Skeletal muscle satellite cell (primary cell): ENCODE measurements around the gene PARVB.

Experiments used
- H3K27me3 ChIP-seq: 2 replicates; pipeline ENCODE4 v1.7.0; 2013; ENCODE audit warnings: low read length; ENCODE audit not compliant: control insufficient read depth, insufficient read depth
- H3K36me3 ChIP-seq: 2 replicates; pipeline ENCODE4 v1.7.0; 2013; ENCODE audit warnings: mild to moderate bottlenecking, control low read depth, low read length; ENCODE audit not compliant: insufficient read depth
- H3K4me1 ChIP-seq: 2 replicates; pipeline ENCODE4 v1.7.0; 2013; ENCODE audit warnings: low read length; ENCODE audit not compliant: control insufficient read depth, insufficient read depth
- H3K4me2 ChIP-seq: 2 replicates; pipeline ENCODE4 v1.7.0; 2013; ENCODE audit warnings: mild to moderate bottlenecking, low read length
- H3K4me3 ChIP-seq: 2 replicates; pipeline ENCODE4 v1.7.0; 2013; ENCODE audit warnings: low read length
- H3K9ac ChIP-seq: 2 replicates; pipeline ENCODE4 v1.7.0; 2013; ENCODE audit warnings: mild to moderate bottlenecking, low read depth, low read length, moderate library complexity
- H3K9me3 ChIP-seq: replicated peaks from 2 replicates; pipeline ENCODE4 v1.7.0; 2013; ENCODE audit warnings: mild to moderate bottlenecking, control low read depth, low read length

Gene PARVB

DNA sequence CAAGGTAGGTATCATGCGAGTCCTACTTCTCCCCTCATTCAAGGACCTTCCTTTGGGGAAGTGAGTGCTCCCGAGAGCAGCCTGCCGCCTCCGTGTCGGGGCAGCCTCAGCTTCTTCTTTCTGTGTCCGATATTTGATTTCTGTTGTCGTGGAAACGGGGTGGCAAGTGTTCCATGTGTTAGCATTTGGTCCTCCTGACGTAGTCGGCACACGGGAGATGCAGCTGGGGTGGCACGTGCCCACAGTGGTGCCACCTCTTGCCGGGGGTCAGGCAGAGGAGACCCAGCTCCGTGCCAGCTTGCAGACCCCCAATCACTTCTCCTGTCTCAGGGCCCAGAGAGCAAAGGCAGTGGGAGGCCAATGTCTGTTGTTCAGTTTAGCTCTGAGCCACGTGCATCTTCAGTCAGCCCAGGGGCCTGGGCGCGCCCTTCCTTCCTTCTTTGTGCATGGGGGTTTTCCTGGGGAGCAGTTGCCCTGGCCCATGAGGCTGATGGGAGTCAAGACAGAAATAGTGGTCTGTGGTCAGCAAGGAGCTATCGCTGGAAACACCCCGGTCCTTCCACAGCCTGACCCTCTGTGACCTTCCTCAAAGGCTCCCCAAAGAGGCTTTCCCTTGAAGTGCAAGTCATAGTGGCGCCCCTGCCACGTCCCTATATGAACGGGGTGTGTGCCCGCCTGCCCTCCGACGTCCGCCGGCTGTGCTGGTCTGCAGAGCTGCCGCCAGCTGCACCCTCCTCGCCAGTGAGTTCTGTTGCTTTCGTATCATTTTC, 44.5 kb downstream of the PARVB start:
- no peaks in the 10 kb centered on the region for H3K27me3 ChIP-seq
- H3K9me3 ChIP-seq: no peaks in the 10 kb centered on the region
- no peaks in the 10 kb centered on the region for H3K36me3 ChIP-seq
- no peak overlapping the region for H3K9ac ChIP-seq
- no peaks in the 10 kb centered on the region for H3K4me1 ChIP-seq
- H3K4me3 ChIP-seq: no peak overlapping the region
- H3K4me2 ChIP-seq: no peak overlapping the region

DNA sequence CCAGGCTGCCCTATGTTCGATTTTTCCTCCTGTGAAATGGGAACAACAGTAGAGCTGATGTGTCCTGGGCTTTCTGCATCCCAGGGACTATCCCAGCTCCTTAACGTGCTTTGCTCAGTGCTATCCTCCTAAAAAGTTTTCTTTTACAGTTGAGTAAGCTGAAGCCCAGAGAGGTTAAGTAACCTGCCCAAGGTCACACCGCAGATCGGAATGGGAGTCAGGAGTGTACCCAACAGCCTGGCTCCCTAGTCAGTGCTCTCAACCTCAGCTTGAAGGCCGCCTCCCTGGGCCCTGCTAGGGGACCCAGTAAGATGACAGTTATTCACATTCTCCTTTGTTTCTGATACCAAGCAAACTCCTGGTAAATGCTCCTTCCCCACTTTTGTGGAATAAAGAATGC, 45.9 kb downstream of the PARVB start:
- Histone ChIP-seq H3K9ac (no peak overlapping the region), H3K4me1 (no peaks in the 10 kb centered on the region), H3K4me3 (no peak overlapping the region), H3K36me3 (no peaks in the 10 kb centered on the region), H3K9me3 (no peaks in the 10 kb centered on the region), H3K27me3 (no peaks in the 10 kb centered on the region), H3K4me2 (no peak overlapping the region)

DNA sequence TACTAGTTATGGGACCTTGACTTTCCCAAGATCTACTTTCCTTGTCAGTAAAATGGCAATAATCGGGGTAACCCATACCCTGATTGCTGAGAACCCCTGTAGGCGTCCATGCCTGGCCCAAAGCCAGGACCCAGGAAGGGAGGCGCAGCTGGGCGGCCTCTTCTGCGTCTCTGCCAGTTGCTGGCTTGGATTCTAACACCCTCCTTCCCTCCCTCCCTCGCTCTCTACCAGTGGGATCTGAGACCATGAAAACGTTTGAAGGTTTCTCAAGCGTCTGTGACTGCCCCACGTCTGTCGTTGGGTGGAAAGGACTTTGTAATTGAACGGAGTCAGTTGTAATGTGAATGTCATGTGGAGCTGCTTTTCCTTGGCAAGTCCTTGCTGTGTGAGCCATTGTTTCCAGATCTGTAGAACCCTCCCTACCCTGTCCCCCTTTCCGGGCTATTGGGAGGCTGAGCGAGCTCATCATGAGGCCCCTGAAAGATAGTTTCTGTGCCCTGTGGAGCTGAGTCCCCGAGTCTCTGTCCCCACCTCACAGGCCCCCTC, 47.8 kb downstream of the PARVB start:
- Histone ChIP-seq H3K4me1 (no peaks in the 10 kb centered on the region), H3K9me3 (no peaks in the 10 kb centered on the region), H3K36me3 (no peaks in the 10 kb centered on the region), H3K4me3 (no peak overlapping the region), H3K9ac (no peak overlapping the region), H3K4me2 (no peak overlapping the region), H3K27me3 (no peaks in the 10 kb centered on the region)

DNA sequence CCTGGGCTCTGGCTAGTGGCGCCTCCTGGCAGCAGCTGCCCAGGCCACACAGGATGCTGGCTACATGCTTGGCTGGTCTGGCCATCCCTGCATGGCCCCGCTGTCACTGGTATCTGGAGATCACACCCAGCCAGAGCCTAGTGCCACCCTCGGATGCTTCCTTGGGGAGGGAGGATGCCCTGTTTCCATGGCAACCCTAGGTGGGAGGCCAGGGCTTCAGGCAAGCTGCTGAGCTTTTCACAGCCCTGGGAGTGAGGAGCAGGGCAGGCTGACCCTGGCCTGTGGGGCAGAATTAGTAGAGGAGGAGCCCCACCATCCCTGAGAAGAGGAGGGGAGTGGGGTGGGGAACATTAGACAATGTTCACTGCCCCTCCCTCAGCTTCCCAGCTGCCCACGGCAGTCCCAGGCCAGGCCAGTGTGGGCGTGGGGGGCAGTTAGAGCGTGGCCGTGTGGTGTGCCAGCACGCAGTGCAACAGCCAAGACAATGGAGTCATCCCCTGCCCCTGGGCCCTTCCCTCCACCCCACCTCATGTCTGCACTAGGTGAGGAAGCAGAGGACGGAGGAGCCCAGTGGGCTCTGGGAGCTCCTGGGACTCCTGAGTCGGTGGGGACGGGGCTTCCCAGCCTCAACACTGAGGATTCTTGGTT, 50.4 kb downstream of the PARVB start:
- H3K36me3 ChIP-seq: no peaks in the 10 kb centered on the region
- H3K9me3 ChIP-seq: no peaks in the 10 kb centered on the region
- H3K4me2 ChIP-seq: no peak overlapping the region
- H3K9ac ChIP-seq: no peak overlapping the region
- H3K4me1 ChIP-seq: no peaks in the 10 kb centered on the region
- H3K4me3 ChIP-seq: no peak overlapping the region
- no peaks in the 10 kb centered on the region for H3K27me3 ChIP-seq

DNA sequence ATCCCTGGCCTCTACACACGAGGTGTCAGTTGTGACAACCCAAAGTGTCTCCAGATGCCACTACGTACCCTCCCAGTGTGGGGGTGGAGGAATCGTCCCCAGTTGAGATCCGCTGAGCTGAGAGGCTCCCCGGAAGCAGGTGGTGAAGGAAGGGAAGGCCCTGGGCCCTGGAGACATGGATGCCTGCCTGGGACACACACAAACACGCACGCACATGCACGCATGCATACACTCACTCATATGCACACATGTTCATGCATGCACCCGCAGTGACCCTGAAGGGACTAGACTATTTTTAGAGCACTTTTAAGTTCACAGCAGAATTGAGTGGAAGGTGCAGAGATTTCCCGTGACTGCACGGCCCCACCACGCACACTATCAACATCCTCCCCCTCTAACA, 50.9 kb downstream of the PARVB start:
- Histone ChIP-seq H3K4me2 (no peak overlapping the region), H3K27me3 (no peaks in the 10 kb centered on the region), H3K4me1 (no peaks in the 10 kb centered on the region), H3K9me3 (no peaks in the 10 kb centered on the region), H3K9ac (no peak overlapping the region), H3K36me3 (no peaks in the 10 kb centered on the region), H3K4me3 (no peak overlapping the region)

DNA sequence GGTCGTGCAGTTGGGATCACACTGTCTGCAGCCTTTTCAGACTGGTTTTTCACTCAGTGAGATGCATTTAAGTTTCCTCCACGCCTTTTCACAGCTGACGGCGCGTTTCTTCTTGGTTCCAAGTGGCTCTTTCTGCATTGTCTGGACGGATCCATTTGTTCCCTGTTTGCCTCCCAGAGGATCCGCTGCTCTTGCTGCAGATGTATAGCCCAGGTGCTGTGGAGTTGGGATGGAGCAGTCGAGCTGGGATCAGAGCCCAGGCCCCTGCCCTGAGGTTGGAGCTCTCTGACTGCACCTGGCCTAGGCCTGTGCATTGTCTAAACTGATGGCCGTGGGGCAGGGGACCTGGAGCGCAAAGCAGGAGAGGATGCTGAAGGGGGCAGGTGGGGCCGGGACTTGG, 51.6 kb downstream of the PARVB start:
- Histone ChIP-seq H3K4me2 (no peak overlapping the region), H3K9ac (no peak overlapping the region), H3K27me3 (no peaks in the 10 kb centered on the region), H3K36me3 (no peaks in the 10 kb centered on the region), H3K4me3 (no peak overlapping the region), H3K4me1 (no peaks in the 10 kb centered on the region), H3K9me3 (no peaks in the 10 kb centered on the region)

DNA sequence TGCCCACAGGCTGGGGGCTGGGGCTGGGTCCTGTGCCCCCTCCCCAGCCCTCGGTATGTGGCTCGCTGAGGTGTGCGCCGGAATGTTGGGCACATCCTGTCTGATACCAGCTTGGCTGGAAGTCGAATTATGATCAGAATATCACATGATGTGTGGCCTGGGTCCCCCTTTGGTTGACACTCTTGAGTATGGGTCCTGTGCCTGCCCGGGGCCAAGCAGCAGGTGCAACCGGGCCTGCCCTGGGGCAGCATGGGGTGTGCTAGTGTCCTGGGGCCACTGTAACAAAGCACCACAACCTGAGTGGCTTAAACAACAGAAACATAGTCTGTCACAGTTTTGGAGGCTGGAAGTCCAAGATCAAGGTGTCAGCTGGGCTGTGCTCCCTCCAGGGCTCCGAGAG, 52.7 kb downstream of the PARVB start:
- Histone ChIP-seq H3K4me1 (no peaks in the 10 kb centered on the region), H3K9ac (no peak overlapping the region), H3K4me3 (no peak overlapping the region), H3K27me3 (no peaks in the 10 kb centered on the region), H3K4me2 (no peak overlapping the region), H3K36me3 (no peaks in the 10 kb centered on the region), H3K9me3 (no peaks in the 10 kb centered on the region)

DNA sequence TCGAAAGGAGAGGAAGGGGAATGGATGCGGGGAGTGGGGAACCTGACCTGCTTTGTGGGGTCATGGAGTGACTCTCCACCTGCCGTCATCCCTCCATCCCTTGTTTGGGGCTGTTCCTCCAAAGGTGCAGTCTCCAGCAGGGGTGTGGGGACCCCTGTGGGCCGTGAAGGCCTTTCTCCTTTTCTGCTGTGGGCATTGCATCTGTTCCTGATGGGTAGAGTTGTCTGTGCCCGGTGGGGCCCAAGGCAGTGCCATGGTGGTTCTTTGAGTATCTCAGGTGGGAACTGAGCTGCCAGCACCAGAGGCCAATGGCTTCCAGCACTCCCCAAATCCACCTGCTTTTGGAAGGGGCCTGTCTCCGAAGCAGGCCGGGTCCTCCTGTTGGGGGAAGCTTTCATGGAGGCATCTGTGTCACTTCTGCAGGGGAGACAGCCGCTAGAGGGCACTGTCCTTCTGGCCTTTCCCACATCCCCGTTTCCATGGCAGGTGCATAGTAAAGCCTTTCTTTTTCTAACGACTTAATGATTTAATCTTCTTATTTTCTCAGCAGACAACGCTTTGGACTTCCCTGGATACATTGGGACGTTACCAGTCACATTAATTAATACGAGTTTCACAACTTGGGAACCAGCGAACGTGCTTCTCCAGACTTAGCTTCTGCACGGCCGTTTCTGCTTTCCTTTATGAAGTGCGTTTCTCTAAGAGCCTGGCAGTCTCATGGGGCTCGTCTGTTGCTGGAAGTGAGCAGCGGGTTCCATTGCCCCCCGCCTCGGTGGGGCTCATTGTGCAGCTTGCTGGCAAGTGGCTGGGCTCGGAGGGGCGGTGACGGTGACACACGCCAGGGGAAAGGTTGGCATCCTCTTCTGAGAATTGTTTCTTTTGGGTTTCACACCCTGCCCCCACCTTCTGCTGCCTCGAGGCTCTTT, 57.1 kb downstream of the PARVB start:
- Histone ChIP-seq H3K4me1 (peaks cover 8% of the 10 kb centered on the region), H3K9ac (no peak overlapping the region), H3K27me3 (no peaks in the 10 kb centered on the region)

DNA sequence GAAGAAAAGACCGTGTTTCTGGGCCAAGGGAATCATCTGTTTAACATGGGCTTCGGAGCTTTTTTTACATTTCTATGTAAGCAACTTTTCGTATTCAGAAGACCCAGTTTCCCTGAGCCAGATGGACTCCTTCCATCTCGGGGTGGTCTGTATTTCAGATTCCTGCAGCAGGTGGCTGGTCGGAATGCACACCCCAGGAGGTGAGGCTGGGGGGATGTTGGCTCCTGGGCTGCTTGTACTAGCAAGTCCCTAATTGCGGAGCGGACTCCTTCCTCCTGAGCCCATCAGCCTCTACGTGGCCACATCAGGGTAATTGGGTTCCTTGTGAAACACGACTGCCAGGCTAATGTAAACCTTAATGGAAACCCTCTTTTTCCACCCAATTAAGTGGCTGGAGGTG, 58.7 kb downstream of the PARVB start:
- no peak overlapping the region for H3K9ac ChIP-seq
- H3K4me2 ChIP-seq: no peak overlapping the region
- H3K4me3 ChIP-seq: no peak overlapping the region
- peaks cover 16% of the 10 kb centered on the region for H3K4me1 ChIP-seq
- no peaks in the 10 kb centered on the region for H3K9me3 ChIP-seq
- H3K27me3 ChIP-seq: no peaks in the 10 kb centered on the region
- H3K36me3 ChIP-seq: peaks cover 3% of the 10 kb centered on the region

More for the DNA sequence above, 57.1 kb downstream of the PARVB start:
- Histone ChIP-seq H3K9me3 (no peaks in the 10 kb centered on the region), H3K4me2 (no peak overlapping the region), H3K4me3 (no peak overlapping the region), H3K36me3 (peaks cover 3% of the 10 kb centered on the region)

DNA sequence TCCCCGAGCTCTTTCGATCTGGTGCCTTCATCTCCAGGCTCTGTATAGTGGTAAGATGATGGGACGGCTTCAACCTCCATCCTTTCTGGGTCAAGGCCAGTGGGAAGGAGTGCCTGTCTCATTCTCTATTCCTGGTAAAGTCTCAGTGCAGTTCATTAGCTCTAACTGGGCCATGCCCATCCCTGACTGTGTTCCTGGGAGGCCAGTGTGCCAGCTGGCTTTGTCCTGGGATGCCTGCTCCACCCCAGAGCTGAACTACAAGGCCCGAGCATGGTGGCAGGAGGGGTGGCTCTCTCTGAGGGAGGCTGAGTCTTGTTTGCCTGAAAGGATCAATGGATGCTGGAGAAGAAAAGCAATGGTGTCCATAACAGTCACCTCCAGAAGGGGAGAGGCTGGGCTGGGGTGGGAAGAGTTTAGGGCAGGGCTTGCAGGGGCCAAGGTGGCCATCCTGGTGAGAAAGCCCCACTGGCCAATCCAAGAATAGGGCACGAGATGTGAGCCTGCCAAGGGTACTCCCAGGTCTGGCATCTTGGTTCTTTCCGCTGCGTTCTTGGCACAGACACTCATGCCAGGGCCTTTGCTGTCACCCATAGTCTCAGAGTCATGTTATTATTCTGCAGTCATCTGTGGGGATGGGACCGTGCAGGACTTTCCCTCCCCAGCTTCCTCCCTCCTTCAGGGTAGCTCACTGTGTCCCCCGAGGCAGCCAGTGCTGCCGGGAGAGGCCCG, 60.1 kb downstream of the PARVB start:
- Histone ChIP-seq H3K4me3 (no peak overlapping the region), H3K4me1 (peaks cover 22% of the 10 kb centered on the region), H3K36me3 (peaks cover 3% of the 10 kb centered on the region), H3K4me2 (no peak overlapping the region), H3K9me3 (no peaks in the 10 kb centered on the region), H3K9ac (no peak overlapping the region), H3K27me3 (no peaks in the 10 kb centered on the region)
